HG03280 (cell line): Measurements from ENCODE around the gene BDH1.

ENCODE experiments used
- ATAC-seq: cut with Tn5 transposase; IDR thresholded peaks from one replicate; pipeline ENCODE4 v1.9.1; 2021; ENCODE audit warnings: mild to moderate bottlenecking, moderate library complexity; ENCODE audit not compliant: unreplicated experiment

Gene BDH1

GRCh38 chr3:197464794-197465193, 91.0 kb downstream of the BDH1 start:
- no peak for ATAC-seq

GRCh38 chr3:197463279-197463678, 92.5 kb downstream of the BDH1 start:
- no peak for ATAC-seq

GRCh38 chr3:197462808-197463207, 93.0 kb downstream of the BDH1 start:
- ATAC-seq, result no peak

DNA sequence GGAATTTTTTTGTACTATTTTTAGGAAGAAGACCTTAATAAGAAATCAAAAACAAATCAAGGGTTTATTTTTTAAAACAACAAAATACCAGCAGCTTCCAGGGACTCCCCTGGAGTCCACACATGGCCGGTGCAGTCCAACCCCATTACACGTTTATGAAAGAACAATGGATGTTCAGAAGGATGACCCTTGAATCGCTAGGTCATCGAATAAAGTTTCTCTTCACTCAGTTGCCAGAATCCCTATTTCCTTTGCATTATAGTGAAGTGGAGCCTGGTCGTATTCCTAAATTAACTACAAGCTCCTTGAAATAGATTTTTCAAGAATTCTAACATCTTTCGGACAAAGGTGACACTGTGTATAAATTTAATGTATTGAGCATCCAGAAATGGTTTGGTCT, 95.1 kb downstream of the BDH1 start:
- no peak for ATAC-seq

DNA sequence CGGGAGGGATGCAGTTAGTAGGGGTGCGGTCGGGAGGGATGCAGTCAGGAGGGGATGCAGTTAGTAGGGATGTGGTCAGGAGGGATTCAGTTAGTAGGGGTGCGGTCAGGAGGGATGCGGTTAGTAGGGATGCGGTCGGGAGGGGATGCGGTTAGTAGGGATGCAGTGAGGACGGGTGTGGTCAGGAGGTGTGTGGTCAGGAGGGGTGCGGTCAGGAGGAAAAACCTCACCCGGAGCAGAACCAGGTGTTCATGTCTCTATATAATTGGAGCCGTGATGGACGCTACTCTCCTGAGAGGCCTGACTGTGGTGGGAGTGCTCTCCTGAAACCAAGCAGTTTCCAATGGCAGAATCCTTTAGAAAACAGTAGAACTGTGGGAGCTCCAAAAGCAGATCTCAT, 95.8 kb downstream of the BDH1 start:
- no peak for ATAC-seq
